Smooth muscle cell (in vitro differentiated cells): ENCODE measurements around the gene CPNE2. TPM values are rescaled to one million over a fixed set of nuclear protein-coding genes. Genes with fewer than 3 reads are reported as not detected.

Experiments used
- DNase-seq: peaks from one replicate; lab custom pipeline; 2025; ENCODE audit not compliant: unreplicated experiment; lab: John Stamatoyannopoulos, UW
- H2AFZ ChIP-seq: fragments of 200-600 bp; sonication (generic); 2 replicates; pipeline ENCODE4 v1.6.0; 2016; ENCODE audit warnings: antibody characterized with exemption, low read depth, mild to moderate bottlenecking
- H3F3A ChIP-seq: fragments of 200-600 bp; sonication (generic); 2 replicates; pipeline ENCODE4 v1.6.0; 2017; ENCODE audit warnings: antibody characterized with exemption, low read depth
- H3K27ac ChIP-seq: fragments of 200-600 bp; sonication (generic); 2 replicates; pipeline ENCODE4 v1.5.1; 2016; ENCODE audit warnings: low read depth, mild to moderate bottlenecking
- H3K27me3 ChIP-seq: fragments of 200-600 bp; sonication (generic); 2 replicates; pipeline ENCODE4 v1.6.1; 2016; ENCODE audit warnings: low read depth, mild to moderate bottlenecking
- H3K36me3 ChIP-seq: fragments of 200-600 bp; sonication (generic); 2 replicates; pipeline ENCODE4 v1.5.1; 2016; ENCODE audit warnings: low read depth
- H3K4me1 ChIP-seq: fragments of 200-600 bp; sonication (generic); 2 replicates; pipeline ENCODE4 v1.5.1; 2016; ENCODE audit warnings: low read depth
- H3K4me2 ChIP-seq: fragments of 200-600 bp; sonication (generic); 2 replicates; pipeline ENCODE4 v1.6.0; 2016; ENCODE audit warnings: mild to moderate bottlenecking
- H3K4me3 ChIP-seq: fragments of 200-600 bp; sonication (generic); 2 replicates; pipeline ENCODE4 v1.5.1; 2016; ENCODE audit warnings: mild to moderate bottlenecking
- H3K79me2 ChIP-seq: fragments of 200-600 bp; sonication (generic); 2 replicates; pipeline ENCODE4 v1.6.0; 2016; ENCODE audit warnings: low read depth, mild to moderate bottlenecking
- H3K9ac ChIP-seq: fragments of 200-600 bp; sonication (generic); 2 replicates; pipeline ENCODE4 v1.6.0; 2016; ENCODE audit warnings: low read depth
- H3K9me3 ChIP-seq: fragments of 200-600 bp; sonication (generic); replicated peaks from 2 replicates; pipeline ENCODE4 v1.5.1; 2016; ENCODE audit warnings: low read depth
- H4K20me1 ChIP-seq: fragments of 200-600 bp; sonication (generic); 2 replicates; pipeline ENCODE4 v1.6.0; 2016; ENCODE audit warnings: low read depth
- WGBS: methylation state at CpG from one replicate; pipeline ENCODE4 v1.1.7; 2016; ENCODE audit warnings: low lambda C conversion rate; 5-methylcytosine and 5-hydroxymethylcytosine counted together
- polyA plus RNA-seq: library from polyadenylated mRNA; unstranded; fragments of >200 nt; fragmentation: Nextera tagmentation; extraction: Ambion mirVana; gene quantifications from 2 replicates; pipeline ENCODE4 v1.2.1, GENCODE V29; 2016
- total RNA-seq: library from RNA; depleted of rRNA; stranded (reverse); fragments of >200 nt; gene quantifications from 2 replicates; pipeline ENCODE4 v1.2.3, GENCODE V29; 2014
- TF ChIP-seq, protein P1 (sequence below): fragments of 200-600 bp; sonication (generic); IDR thresholded peaks from 2 replicates; pipeline ENCODE4 v1.5.1; 2017; ENCODE audit warnings: borderline replicate concordance, mild to moderate bottlenecking, antibody characterized with exemption; ENCODE audit not compliant: insufficient read depth, poor library complexity, severe bottlenecking

Gene CPNE2
- total and polyA plus RNA-seq, 2 experiments from 2014 or later: 18.2 to 19.8 TPM

- H3K79me2 ChIP-seq: no peaks in the 10 kb centered on the region
- TF ChIP-seq, protein P1, sequence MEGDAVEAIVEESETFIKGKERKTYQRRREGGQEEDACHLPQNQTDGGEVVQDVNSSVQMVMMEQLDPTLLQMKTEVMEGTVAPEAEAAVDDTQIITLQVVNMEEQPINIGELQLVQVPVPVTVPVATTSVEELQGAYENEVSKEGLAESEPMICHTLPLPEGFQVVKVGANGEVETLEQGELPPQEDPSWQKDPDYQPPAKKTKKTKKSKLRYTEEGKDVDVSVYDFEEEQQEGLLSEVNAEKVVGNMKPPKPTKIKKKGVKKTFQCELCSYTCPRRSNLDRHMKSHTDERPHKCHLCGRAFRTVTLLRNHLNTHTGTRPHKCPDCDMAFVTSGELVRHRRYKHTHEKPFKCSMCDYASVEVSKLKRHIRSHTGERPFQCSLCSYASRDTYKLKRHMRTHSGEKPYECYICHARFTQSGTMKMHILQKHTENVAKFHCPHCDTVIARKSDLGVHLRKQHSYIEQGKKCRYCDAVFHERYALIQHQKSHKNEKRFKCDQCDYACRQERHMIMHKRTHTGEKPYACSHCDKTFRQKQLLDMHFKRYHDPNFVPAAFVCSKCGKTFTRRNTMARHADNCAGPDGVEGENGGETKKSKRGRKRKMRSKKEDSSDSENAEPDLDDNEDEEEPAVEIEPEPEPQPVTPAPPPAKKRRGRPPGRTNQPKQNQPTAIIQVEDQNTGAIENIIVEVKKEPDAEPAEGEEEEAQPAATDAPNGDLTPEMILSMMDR: peak; percentile 59
- no peak overlapping the region for H3K9ac ChIP-seq
- no peaks in the 10 kb centered on the region for H3K27me3 ChIP-seq
- no peaks in the 10 kb centered on the region for H3F3A ChIP-seq
- no peaks in the 10 kb centered on the region for H3K36me3 ChIP-seq
- H3K4me1 ChIP-seq: no peaks in the 10 kb centered on the region
- no peak overlapping the region for H3K4me2 ChIP-seq
- 41% methylated on average over 13 of the region's 13 CpGs for WGBS
- H3K4me3 ChIP-seq: no peak overlapping the region
- peak; percentile 15 for DNase-seq
- H3K27ac ChIP-seq: no peak overlapping the region
- no peaks in the 10 kb centered on the region for H3K9me3 ChIP-seq
- H4K20me1 ChIP-seq: no peaks in the 10 kb centered on the region
- no peak overlapping the region for H2AFZ ChIP-seq
Measured at GRCh38 chr16:57045694-57046381, 46.5 kb upstream of the CPNE2 start.

DNA sequence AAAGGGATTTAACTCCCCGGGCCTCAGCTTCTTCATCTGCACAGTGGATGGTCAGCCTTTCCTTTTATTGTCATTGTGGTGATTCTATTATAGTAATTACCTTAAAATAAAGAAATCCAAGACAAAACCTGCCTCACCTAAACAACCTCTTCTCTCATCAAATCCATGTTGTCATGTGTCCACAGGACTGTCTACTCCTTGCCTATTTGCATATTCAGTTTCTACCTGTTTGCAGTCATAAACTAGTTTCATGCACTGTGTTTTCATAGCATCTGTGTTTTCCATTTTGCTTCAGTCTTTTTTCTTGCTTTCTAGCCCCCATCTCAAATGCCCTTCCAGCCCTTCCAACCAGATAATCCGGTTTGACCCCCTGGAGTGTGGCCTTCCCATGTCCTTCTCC is 44.3 kb upstream of the CPNE2 start:
- Histone ChIP-seq H3K27me3 (no peaks in the 10 kb centered on the region), H3K79me2 (no peaks in the 10 kb centered on the region), H3K36me3 (no peaks in the 10 kb centered on the region), H4K20me1 (no peaks in the 10 kb centered on the region), H3K9ac (no peak overlapping the region), H3K9me3 (no peaks in the 10 kb centered on the region), H3K4me3 (no peak overlapping the region), H3K4me2 (no peak overlapping the region), H3F3A (no peaks in the 10 kb centered on the region), H3K27ac (no peak overlapping the region), H3K4me1 (no peaks in the 10 kb centered on the region), H2AFZ (no peak overlapping the region)
- WGBS: 78% methylated on average over 2 of the region's 2 CpGs
- TF ChIP-seq, protein P1: no peak
- DNase-seq: no peak

GRCh38 chr16:57049678-57050077 is 42.7 kb upstream of the CPNE2 start:
- H3K36me3 ChIP-seq: no peaks in the 10 kb centered on the region

More at GRCh38 chr16:57049678-57050077, 42.7 kb upstream of the CPNE2 start:
- Histone ChIP-seq H3K4me1 (no peaks in the 10 kb centered on the region), H3K9ac (no peak overlapping the region), H3F3A (no peaks in the 10 kb centered on the region), H3K27ac (no peak overlapping the region), H3K4me2 (no peak overlapping the region), H3K27me3 (no peaks in the 10 kb centered on the region), H3K9me3 (no peaks in the 10 kb centered on the region), H2AFZ (no peak overlapping the region), H4K20me1 (no peaks in the 10 kb centered on the region), H3K79me2 (no peaks in the 10 kb centered on the region), H3K4me3 (no peak overlapping the region)
- 99% methylated on average over 4 of the region's 4 CpGs for WGBS
- TF ChIP-seq, protein P1: no peak
- no peak for DNase-seq
